Ishikawa (cell line): ENCODE data around the gene RFTN1.

Experiments used
- CEBPB ChIP-seq: IDR thresholded peaks from 2 replicates; pipeline ENCODE4 v1.6.1; 2012
- CREB1 ChIP-seq: IDR thresholded peaks from 2 replicates; pipeline ENCODE4 v1.6.1; 2012; ENCODE audit warnings: low read depth
- EP300 ChIP-seq: IDR thresholded peaks from 2 replicates; pipeline ENCODE4 v1.6.1; 2012; ENCODE audit warnings: borderline replicate concordance
- MAX ChIP-seq: IDR thresholded peaks from 2 replicates; pipeline ENCODE4 v1.6.1; 2012
- RAD21 ChIP-seq: IDR thresholded peaks from 2 replicates; pipeline ENCODE4 v1.6.1; 2012; ENCODE audit warnings: low read depth
- TAF1 ChIP-seq: IDR thresholded peaks from 2 replicates; pipeline ENCODE4 v1.6.1; 2012; ENCODE audit warnings: low read depth, mild to moderate bottlenecking
- USF1 ChIP-seq: IDR thresholded peaks from 2 replicates; pipeline ENCODE4 v1.6.1; 2012
- TF ChIP-seq, protein P1 (sequence below): IDR thresholded peaks from 2 replicates; pipeline ENCODE4 v1.6.1; 2012; ENCODE audit warnings: low read depth, mild to moderate bottlenecking

GRCh38 chr3:16407366-16407765 lies 106.1 kb downstream of the RFTN1 start:
- TF ChIP-seq RAD21 (no peak), CEBPB (no peak), MAX (no peak), TAF1 (no peak), USF1 (no peak), EP300 (no peak), CREB1 (no peak)
- TF ChIP-seq, protein P1, sequence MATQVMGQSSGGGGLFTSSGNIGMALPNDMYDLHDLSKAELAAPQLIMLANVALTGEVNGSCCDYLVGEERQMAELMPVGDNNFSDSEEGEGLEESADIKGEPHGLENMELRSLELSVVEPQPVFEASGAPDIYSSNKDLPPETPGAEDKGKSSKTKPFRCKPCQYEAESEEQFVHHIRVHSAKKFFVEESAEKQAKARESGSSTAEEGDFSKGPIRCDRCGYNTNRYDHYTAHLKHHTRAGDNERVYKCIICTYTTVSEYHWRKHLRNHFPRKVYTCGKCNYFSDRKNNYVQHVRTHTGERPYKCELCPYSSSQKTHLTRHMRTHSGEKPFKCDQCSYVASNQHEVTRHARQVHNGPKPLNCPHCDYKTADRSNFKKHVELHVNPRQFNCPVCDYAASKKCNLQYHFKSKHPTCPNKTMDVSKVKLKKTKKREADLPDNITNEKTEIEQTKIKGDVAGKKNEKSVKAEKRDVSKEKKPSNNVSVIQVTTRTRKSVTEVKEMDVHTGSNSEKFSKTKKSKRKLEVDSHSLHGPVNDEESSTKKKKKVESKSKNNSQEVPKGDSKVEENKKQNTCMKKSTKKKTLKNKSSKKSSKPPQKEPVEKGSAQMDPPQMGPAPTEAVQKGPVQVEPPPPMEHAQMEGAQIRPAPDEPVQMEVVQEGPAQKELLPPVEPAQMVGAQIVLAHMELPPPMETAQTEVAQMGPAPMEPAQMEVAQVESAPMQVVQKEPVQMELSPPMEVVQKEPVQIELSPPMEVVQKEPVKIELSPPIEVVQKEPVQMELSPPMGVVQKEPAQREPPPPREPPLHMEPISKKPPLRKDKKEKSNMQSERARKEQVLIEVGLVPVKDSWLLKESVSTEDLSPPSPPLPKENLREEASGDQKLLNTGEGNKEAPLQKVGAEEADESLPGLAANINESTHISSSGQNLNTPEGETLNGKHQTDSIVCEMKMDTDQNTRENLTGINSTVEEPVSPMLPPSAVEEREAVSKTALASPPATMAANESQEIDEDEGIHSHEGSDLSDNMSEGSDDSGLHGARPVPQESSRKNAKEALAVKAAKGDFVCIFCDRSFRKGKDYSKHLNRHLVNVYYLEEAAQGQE: no peak
